CD4-positive, alpha-beta T cell (primary cell): ENCODE measurements around the gene IGF2BP2. TPM values are rescaled to one million over a fixed set of nuclear protein-coding genes. Genes with fewer than 3 reads are reported as not detected.
"Not testable (repeated sequence)": the region's sequence is repeated elsewhere in the genome, so short reads cannot be mapped to it uniquely, and the experiment has no call there.

Experiments
- ATAC-seq: fragments of 200-7000 bp; cut with Tn5 transposase; one replicate; pipeline ENCODE4 v1.10.0; 2022; ENCODE audit warnings: mild to moderate bottlenecking; ENCODE audit not compliant: poor library complexity
- CTCF ChIA-PET: fragments of 350-600 bp; sonication (Branson Sonifier 250); formaldehyde crosslinking; loops from one replicate; lab custom pipeline; 2021; ENCODE audit warnings: antibody characterized with exemption, inconsistent platforms; lab: Charles Lee
- POLR2A ChIA-PET: fragments of 350-600 bp; sonication (Branson Sonifier 250); formaldehyde crosslinking; loops from one replicate; lab custom pipeline; 2021; ENCODE audit warnings: antibody characterized with exemption, inconsistent platforms; lab: Charles Lee
- DNase-seq, 14 experiments: peaks; one replicate each; pipeline ENCODE4 v3.0.0-alpha.2; 2013 to 2020; ENCODE audit warnings: mixed read lengths in 2 of 14
- H3K27ac ChIP-seq, 2 donors: one replicate each; pipeline versions ENCODE4 v1.5.1 to v1.7.0; 2013; ENCODE audit warnings: low read length in 2 of 2, low read depth in 1 of 2, mild to moderate bottlenecking in 1 of 2
- H3K27me3 ChIP-seq, 2 experiments: 1 replicate in 1 of 2; 2 replicates in 1 of 2; pipeline versions ENCODE4 v1.6.1 to v1.7.0; 2013; ENCODE audit warnings: low read length in 2 of 2, control low read depth in 1 of 2, mild to moderate bottlenecking in 1 of 2, moderate library complexity in 1 of 2; ENCODE audit not compliant: insufficient read depth in 2 of 2, control insufficient read depth in 1 of 2
- H3K36me3 ChIP-seq: one replicate; pipeline ENCODE4 v1.6.1; 2013; ENCODE audit warnings: low read length, control low read depth; ENCODE audit not compliant: insufficient read depth
- H3K4me1 ChIP-seq: one replicate; pipeline ENCODE4 v1.6.1; 2013; ENCODE audit warnings: low read length, control low read depth; ENCODE audit not compliant: insufficient read depth
- H3K4me3 ChIP-seq: one replicate; pipeline ENCODE4 v1.5.1; 2013; ENCODE audit warnings: mild to moderate bottlenecking, low read length, moderate library complexity
- H3K9me3 ChIP-seq, 2 experiments: 1 replicate in 1 of 2; 2 replicates in 1 of 2; pipeline versions ENCODE4 v1.6.1 to v1.7.0; 2013; ENCODE audit warnings: low read length in 2 of 2, mild to moderate bottlenecking in 2 of 2, control low read depth in 1 of 2, moderate library complexity in 1 of 2; ENCODE audit not compliant: control insufficient read depth in 1 of 2, insufficient read depth in 1 of 2
- H3K27ac Mint-ChIP-seq: one replicate; pipeline ENCODE4 v1.8.0; 2020; ENCODE audit warnings: mixed read lengths
- H3K27me3 Mint-ChIP-seq: one replicate; pipeline ENCODE4 v1.8.0; 2021; ENCODE audit warnings: mixed read lengths
- H3K36me3 Mint-ChIP-seq: one replicate; pipeline ENCODE4 v1.8.0; 2021; ENCODE audit warnings: low read depth, mixed read lengths
- H3K4me1 Mint-ChIP-seq: one replicate; pipeline ENCODE4 v1.8.0; 2021; ENCODE audit warnings: low read depth, mixed read lengths
- H3K4me3 Mint-ChIP-seq: one replicate; pipeline ENCODE4 v1.8.0; 2020; ENCODE audit warnings: mild to moderate bottlenecking, mixed read lengths
- H3K9me3 Mint-ChIP-seq: one replicate; pipeline ENCODE4 v1.8.0; 2020; ENCODE audit warnings: mixed read lengths
- CTCF ChIP-seq: fragments of 200-600 bp; IDR thresholded peaks from one replicate; pipeline ENCODE4 v1.8.0; 2022; ENCODE audit warnings: antibody characterized with exemption, mild to moderate bottlenecking
- intact Hi-C, 2 experiments: fragments of 100-400 bp; cut with DNase I in 1 of 2; cut with micrococcal nuclease in 1 of 2; formaldehyde crosslinking; loops; one replicate each; pipeline versions ENCODE4 v1.15.1 to v1.9.0; 2023 to 2025; cut with DNase I, micrococcal nuclease
- total RNA-seq, 174 experiments: library from RNA in 2 of 174; stranded (reverse) in 2 of 174; gene quantifications; one replicate each; pipeline ENCODE4 v1.2.3 and lab custom pipeline; 2021 to 2026

Gene IGF2BP2
- total RNA-seq, 2 experiments from 2014 or later = 0.25 to 0.50 TPM

GRCh38 chr3:185645596-185646381 is 179.1 kb downstream of the IGF2BP2 start:
- H3K9me3 Mint-ChIP-seq = no peaks in the 10 kb centered on the region

GRCh38 chr3:185645191-185645590 is 179.7 kb downstream of the IGF2BP2 start:
- H3K9me3 ChIP-seq, H3K36me3 ChIP-seq, CTCF ChIA-PET, ATAC-seq, H3K27ac ChIP-seq, H3K4me3 ChIP-seq, H3K4me3 Mint-ChIP-seq, H3K27ac Mint-ChIP-seq, DNase-seq, H3K4me1 ChIP-seq, H3K4me1 Mint-ChIP-seq, H3K9me3 Mint-ChIP-seq, POLR2A ChIA-PET, H3K36me3 Mint-ChIP-seq, intact Hi-C loops, H3K27me3 ChIP-seq: not testable (repeated sequence)
- peaks cover 20% of the 10 kb centered on the region for H3K27me3 Mint-ChIP-seq

More at GRCh38 chr3:185645596-185646381, 179.1 kb downstream of the IGF2BP2 start:
- Histone ChIP-seq H3K4me3 (no peak overlapping the region), H3K9me3 (no peaks in the 10 kb centered on the region), H3K36me3 (no peaks in the 10 kb centered on the region), H3K4me1 (no peaks in the 10 kb centered on the region), H3K27ac (no peak overlapping the region), H3K27me3 (no peaks in the 10 kb centered on the region)
- Mint-ChIP-seq H3K4me1 (no peaks in the 10 kb centered on the region), H3K4me3 (no peak overlapping the region), H3K27me3 (peaks cover 20% of the 10 kb centered on the region), H3K27ac (no peak overlapping the region), H3K36me3 (no peaks in the 10 kb centered on the region)
- TF ChIP-seq CTCF = no peak
- intact Hi-C loops = no loop called here
- POLR2A ChIA-PET = no interaction called here
- no peak for DNase-seq
- CTCF ChIA-PET = no interaction called here
- ATAC-seq = no peak

GRCh38 chr3:185640308-185640707 is 184.5 kb downstream of the IGF2BP2 start:
- no peak overlapping the region for H3K27ac ChIP-seq
- ChIA-PET CTCF (interaction anchor here (1.3 kb wide), 1 partner anchor 14 kb away, joined by 3 read pairs; no protein-coding TSS in a partner anchor), POLR2A (no interaction called here)
- ATAC-seq (no peak), DNase-seq (no peak)
- Mint-ChIP-seq H3K4me3 (no peak overlapping the region), H3K9me3 (no peaks in the 10 kb centered on the region), H3K27ac (no peak overlapping the region), H3K4me1 (no peaks in the 10 kb centered on the region), H3K36me3 (no peaks in the 10 kb centered on the region), H3K27me3 (peaks cover 6% of the 10 kb centered on the region)
- H3K4me3 ChIP-seq = no peak overlapping the region
- no peaks in the 10 kb centered on the region for H3K9me3 ChIP-seq
- H3K27me3 ChIP-seq = no peaks in the 10 kb centered on the region
- intact Hi-C loops = no loop called here
- no peaks in the 10 kb centered on the region for H3K4me1 ChIP-seq
- no peaks in the 10 kb centered on the region for H3K36me3 ChIP-seq
- TF ChIP-seq CTCF = no peak
